Measurements from ENCODE around the gene SUSD2. TPM values are rescaled to one million over a fixed set of nuclear protein-coding genes. Genes with fewer than 3 reads are reported as not detected.

Gene SUSD2
- polyA plus RNA-seq, 2 of the 4 experiments (the other 2 are of a cell fraction) = 12.7 to 51.9 TPM

GRCh38 chr22:24200619-24201212 is 19.4 kb downstream of the SUSD2 start (continued):
- no peak for TF ChIP-seq NFE2L2 (conservative IDR thresholded peaks at IDR 0.05; ENCODE audit: low read length)
- no peak for TF ChIP-seq ESRRA (IDR thresholded peaks at IDR 0.05; ENCODE audit: borderline replicate concordance, low read length)
- TF ChIP-seq JUNB (IDR thresholded peaks at IDR 0.05) = peak; percentile 69
- TF ChIP-seq, protein P1, sequence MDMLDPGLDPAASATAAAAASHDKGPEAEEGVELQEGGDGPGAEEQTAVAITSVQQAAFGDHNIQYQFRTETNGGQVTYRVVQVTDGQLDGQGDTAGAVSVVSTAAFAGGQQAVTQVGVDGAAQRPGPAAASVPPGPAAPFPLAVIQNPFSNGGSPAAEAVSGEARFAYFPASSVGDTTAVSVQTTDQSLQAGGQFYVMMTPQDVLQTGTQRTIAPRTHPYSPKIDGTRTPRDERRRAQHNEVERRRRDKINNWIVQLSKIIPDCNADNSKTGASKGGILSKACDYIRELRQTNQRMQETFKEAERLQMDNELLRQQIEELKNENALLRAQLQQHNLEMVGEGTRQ (IDR thresholded peaks at IDR 0.05) = peak; percentile 72
- no peak for TF ChIP-seq MYC (IDR thresholded peaks at IDR 0.05; ENCODE audit: borderline replicate concordance, low read length)
- peak; percentile 56 to 88; a peak in 2 of 4 replicates for TF ChIP-seq CEBPB (IDR thresholded peaks at IDR 0.05)
- no peak for TF ChIP-seq SREBF2 (IDR thresholded peaks at IDR 0.05)
- no peak for TF ChIP-seq CHD4 (IDR thresholded peaks at IDR 0.05; ENCODE audit: borderline replicate concordance)
- no peak for TF ChIP-seq KDM1A (IDR thresholded peaks at IDR 0.05; ENCODE audit: low read depth)
- peak; percentile 72; the same call in 1 of the 2 replicates for TF ChIP-seq GATA3 (IDR thresholded peaks at IDR 0.05; ENCODE audit: borderline replicate concordance)
- TF ChIP-seq, protein P2, sequence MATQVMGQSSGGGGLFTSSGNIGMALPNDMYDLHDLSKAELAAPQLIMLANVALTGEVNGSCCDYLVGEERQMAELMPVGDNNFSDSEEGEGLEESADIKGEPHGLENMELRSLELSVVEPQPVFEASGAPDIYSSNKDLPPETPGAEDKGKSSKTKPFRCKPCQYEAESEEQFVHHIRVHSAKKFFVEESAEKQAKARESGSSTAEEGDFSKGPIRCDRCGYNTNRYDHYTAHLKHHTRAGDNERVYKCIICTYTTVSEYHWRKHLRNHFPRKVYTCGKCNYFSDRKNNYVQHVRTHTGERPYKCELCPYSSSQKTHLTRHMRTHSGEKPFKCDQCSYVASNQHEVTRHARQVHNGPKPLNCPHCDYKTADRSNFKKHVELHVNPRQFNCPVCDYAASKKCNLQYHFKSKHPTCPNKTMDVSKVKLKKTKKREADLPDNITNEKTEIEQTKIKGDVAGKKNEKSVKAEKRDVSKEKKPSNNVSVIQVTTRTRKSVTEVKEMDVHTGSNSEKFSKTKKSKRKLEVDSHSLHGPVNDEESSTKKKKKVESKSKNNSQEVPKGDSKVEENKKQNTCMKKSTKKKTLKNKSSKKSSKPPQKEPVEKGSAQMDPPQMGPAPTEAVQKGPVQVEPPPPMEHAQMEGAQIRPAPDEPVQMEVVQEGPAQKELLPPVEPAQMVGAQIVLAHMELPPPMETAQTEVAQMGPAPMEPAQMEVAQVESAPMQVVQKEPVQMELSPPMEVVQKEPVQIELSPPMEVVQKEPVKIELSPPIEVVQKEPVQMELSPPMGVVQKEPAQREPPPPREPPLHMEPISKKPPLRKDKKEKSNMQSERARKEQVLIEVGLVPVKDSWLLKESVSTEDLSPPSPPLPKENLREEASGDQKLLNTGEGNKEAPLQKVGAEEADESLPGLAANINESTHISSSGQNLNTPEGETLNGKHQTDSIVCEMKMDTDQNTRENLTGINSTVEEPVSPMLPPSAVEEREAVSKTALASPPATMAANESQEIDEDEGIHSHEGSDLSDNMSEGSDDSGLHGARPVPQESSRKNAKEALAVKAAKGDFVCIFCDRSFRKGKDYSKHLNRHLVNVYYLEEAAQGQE (IDR thresholded peaks at IDR 0.05) = no peak
- TF ChIP-seq, protein P3, sequence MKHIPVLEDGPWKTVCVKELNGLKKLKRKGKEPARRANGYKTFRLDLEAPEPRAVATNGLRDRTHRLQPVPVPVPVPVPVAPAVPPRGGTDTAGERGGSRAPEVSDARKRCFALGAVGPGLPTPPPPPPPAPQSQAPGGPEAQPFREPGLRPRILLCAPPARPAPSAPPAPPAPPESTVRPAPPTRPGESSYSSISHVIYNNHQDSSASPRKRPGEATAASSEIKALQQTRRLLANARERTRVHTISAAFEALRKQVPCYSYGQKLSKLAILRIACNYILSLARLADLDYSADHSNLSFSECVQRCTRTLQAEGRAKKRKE (CRISPR knock-in tag; IDR thresholded peaks at IDR 0.05; ENCODE audit: low read depth) = no peak
- no peak for TF ChIP-seq ZSCAN20 (CRISPR knock-in tag; IDR thresholded peaks at IDR 0.05)
- TF ChIP-seq CBX8 (IDR thresholded peaks at IDR 0.05) = no peak
- no peak for TF ChIP-seq HMGXB4 (CRISPR knock-in tag; IDR thresholded peaks at IDR 0.05; ENCODE audit: borderline replicate concordance)
- no peak for TF ChIP-seq BHLHE40 (IDR thresholded peaks at IDR 0.05; ENCODE audit: low read depth, low read length)
- no peak for TF ChIP-seq RCOR1 (IDR thresholded peaks at IDR 0.05; ENCODE audit: low read depth, low read length)
- no peak for TF ChIP-seq NPAS2 (CRISPR knock-in tag; IDR thresholded peaks at IDR 0.05; ENCODE audit: borderline replicate concordance)
- no peak for TF ChIP-seq MAZ (IDR thresholded peaks at IDR 0.05; ENCODE audit: borderline replicate concordance, low read depth, low read length)
- no peak for TF ChIP-seq SMC3 (IDR thresholded peaks at IDR 0.05)
- TF ChIP-seq PHF8 (IDR thresholded peaks at IDR 0.05; ENCODE audit: borderline replicate concordance, low read depth) = no peak
- peak; percentile 52 for TF ChIP-seq FOSL2 (IDR thresholded peaks at IDR 0.05)
- TF ChIP-seq FOSL2 (CRISPR knock-in tag; IDR thresholded peaks at IDR 0.05) = peak; percentile 79
- no peak for TF ChIP-seq TP53 (CRISPR knock-in tag; IDR thresholded peaks at IDR 0.05)
- TF ChIP-seq HES2 (IDR thresholded peaks at IDR 0.05) = no peak
- TF ChIP-seq EHF (CRISPR knock-in tag; IDR thresholded peaks at IDR 0.05) = no peak
- TF ChIP-seq HDAC2 (IDR thresholded peaks at IDR 0.05) = no peak
- no peak for TF ChIP-seq EHMT2 (IDR thresholded peaks at IDR 0.05; ENCODE audit: low read depth)
- TF ChIP-seq EP300 (IDR thresholded peaks at IDR 0.05) = peak; percentile 53 to 92; a peak in 3 of 5 replicates
- no peak for TF ChIP-seq E2F6 (IDR thresholded peaks at IDR 0.05; ENCODE audit: borderline replicate concordance, low read depth)
- TF ChIP-seq RARB (CRISPR knock-in tag; IDR thresholded peaks at IDR 0.05) = no peak
- 0 out of 2 replicates have a peak, but pooled peaks have one; percentile 40 for TF ChIP-seq FOSB (CRISPR knock-in tag; IDR thresholded peaks at IDR 0.05)
- no peak for TF ChIP-seq RNF2 (IDR thresholded peaks at IDR 0.05; ENCODE audit: borderline replicate concordance, low read depth)

Measured in A549 (cell line).